Measurements from ENCODE around the gene ABCA1.
"Not testable (repeated sequence)": the region's sequence is repeated elsewhere in the genome, so short reads cannot be mapped to it uniquely, and the experiment has no call there.

Gene ABCA1

GRCh38 chr9:104944356-104944755 lies 16.4 kb upstream of the ABCA1 start:
- Histone ChIP-seq H3F3A (ENCODE audit: insufficient read depth) (no peaks in the 10 kb centered on the region), H3K36me3 (ENCODE audit: low read length) (no peaks in the 10 kb centered on the region), H3K27me3 (ENCODE audit: low read length) (no peaks in the 10 kb centered on the region), H4K20me1 (ENCODE audit: low read depth, low read length) (no peaks in the 10 kb centered on the region), H3K27ac (ENCODE audit: low read depth, low read length) (no peak overlapping the region), H3K9ac (ENCODE audit: low read length) (no peak overlapping the region), H3K9me2 (replicated peaks; ENCODE audit: insufficient read depth, low read length) (no peaks in the 10 kb centered on the region), H2AFZ (ENCODE audit: low read depth, low read length, severe bottlenecking) (no peak overlapping the region), H3K79me2 (ENCODE audit: insufficient read depth, low read length) (no peaks in the 10 kb centered on the region), H3K4me2 (ENCODE audit: low read depth, low read length, poor library complexity, severe bottlenecking) (no peak overlapping the region), H3K9me3 (ENCODE audit: insufficient read depth, low read length) (no peaks in the 10 kb centered on the region), H3K4me3 (ENCODE audit: insufficient read depth, low read length, poor library complexity, severe bottlenecking) (no peak overlapping the region)
- TF ChIP-seq, protein P1, sequence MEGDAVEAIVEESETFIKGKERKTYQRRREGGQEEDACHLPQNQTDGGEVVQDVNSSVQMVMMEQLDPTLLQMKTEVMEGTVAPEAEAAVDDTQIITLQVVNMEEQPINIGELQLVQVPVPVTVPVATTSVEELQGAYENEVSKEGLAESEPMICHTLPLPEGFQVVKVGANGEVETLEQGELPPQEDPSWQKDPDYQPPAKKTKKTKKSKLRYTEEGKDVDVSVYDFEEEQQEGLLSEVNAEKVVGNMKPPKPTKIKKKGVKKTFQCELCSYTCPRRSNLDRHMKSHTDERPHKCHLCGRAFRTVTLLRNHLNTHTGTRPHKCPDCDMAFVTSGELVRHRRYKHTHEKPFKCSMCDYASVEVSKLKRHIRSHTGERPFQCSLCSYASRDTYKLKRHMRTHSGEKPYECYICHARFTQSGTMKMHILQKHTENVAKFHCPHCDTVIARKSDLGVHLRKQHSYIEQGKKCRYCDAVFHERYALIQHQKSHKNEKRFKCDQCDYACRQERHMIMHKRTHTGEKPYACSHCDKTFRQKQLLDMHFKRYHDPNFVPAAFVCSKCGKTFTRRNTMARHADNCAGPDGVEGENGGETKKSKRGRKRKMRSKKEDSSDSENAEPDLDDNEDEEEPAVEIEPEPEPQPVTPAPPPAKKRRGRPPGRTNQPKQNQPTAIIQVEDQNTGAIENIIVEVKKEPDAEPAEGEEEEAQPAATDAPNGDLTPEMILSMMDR (IDR thresholded peaks at IDR 0.05; ENCODE audit: insufficient read depth, low read length, poor library complexity, severe bottlenecking): no peak
- TF ChIP-seq EZH2phosphoT487 (conservative IDR thresholded peaks at IDR 0.05; ENCODE audit: low read length): no peak

DNA sequence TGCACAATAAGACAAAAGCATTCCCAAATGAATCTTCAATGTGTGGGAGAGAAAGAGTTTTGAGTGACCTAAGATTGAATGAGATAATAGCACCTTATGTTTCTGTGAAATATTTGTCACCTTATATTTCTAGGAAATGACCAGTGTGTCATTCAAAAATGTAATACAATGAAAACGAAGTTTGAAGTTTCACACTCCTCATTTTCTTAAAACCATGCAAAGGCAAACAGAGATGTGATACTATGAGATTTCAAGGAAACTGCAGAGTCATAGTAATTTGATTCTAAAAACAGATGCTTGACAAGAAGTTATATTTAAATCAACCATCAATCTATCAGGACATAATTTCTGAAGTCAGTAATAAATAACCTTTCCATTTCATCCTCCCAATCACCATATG lies 13.6 kb upstream of the ABCA1 start:
- H3K27me3 ChIP-seq (ENCODE audit: low read length): no peaks in the 10 kb centered on the region
- TF ChIP-seq, protein P1 (IDR thresholded peaks at IDR 0.05; ENCODE audit: insufficient read depth, low read length, poor library complexity, severe bottlenecking): no peak
- no peak for TF ChIP-seq EZH2phosphoT487 (conservative IDR thresholded peaks at IDR 0.05; ENCODE audit: low read length)
- H3K27ac ChIP-seq (ENCODE audit: low read depth, low read length): no peak overlapping the region
- H3K9ac ChIP-seq (ENCODE audit: low read length): no peak overlapping the region
- H3K36me3 ChIP-seq (ENCODE audit: low read length): no peaks in the 10 kb centered on the region
- H3K9me2 ChIP-seq (replicated peaks; ENCODE audit: insufficient read depth, low read length): no peaks in the 10 kb centered on the region
- H3K79me2 ChIP-seq (ENCODE audit: insufficient read depth, low read length): no peaks in the 10 kb centered on the region
- H2AFZ ChIP-seq (ENCODE audit: low read depth, low read length, severe bottlenecking): no peak overlapping the region
- no peaks in the 10 kb centered on the region for H3K9me3 ChIP-seq (ENCODE audit: insufficient read depth, low read length)
- H3K4me3 ChIP-seq (ENCODE audit: insufficient read depth, low read length, poor library complexity, severe bottlenecking): no peak overlapping the region
- H3F3A ChIP-seq (ENCODE audit: insufficient read depth): no peaks in the 10 kb centered on the region
- H3K4me2 ChIP-seq (ENCODE audit: low read depth, low read length, poor library complexity, severe bottlenecking): no peak overlapping the region
- no peaks in the 10 kb centered on the region for H4K20me1 ChIP-seq (ENCODE audit: low read depth, low read length)

DNA sequence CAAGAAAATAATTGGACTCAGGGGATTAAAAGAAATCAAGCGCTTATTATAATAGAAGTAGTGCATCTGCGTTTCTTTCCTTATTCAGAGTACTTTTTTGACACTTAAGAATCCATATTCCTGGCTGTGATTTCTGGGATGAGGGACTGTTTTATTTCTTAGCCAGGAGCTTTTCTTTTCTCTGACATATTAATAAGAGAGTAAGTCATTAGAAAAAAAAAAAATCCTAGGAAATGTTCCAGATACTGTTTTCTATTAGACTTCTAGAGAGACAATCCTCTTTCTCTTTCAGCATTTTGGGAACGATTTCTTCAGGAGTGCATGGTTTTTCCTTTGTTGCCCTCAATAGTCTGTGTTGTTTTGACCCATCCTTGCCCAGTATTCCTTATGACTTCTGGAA lies 8.3 kb upstream of the ABCA1 start:
- Histone ChIP-seq H4K20me1 (ENCODE audit: low read depth, low read length) (no peaks in the 10 kb centered on the region), H3K79me2 (ENCODE audit: insufficient read depth, low read length) (no peaks in the 10 kb centered on the region), H3K4me3 (ENCODE audit: insufficient read depth, low read length, poor library complexity, severe bottlenecking) (no peak overlapping the region), H2AFZ (ENCODE audit: low read depth, low read length, severe bottlenecking) (no peak overlapping the region), H3F3A (ENCODE audit: insufficient read depth) (no peaks in the 10 kb centered on the region), H3K9me3 (ENCODE audit: insufficient read depth, low read length) (no peaks in the 10 kb centered on the region), H3K27me3 (ENCODE audit: low read length) (no peaks in the 10 kb centered on the region), H3K36me3 (ENCODE audit: low read length) (no peaks in the 10 kb centered on the region), H3K9ac (ENCODE audit: low read length) (no peak overlapping the region), H3K9me2 (replicated peaks; ENCODE audit: insufficient read depth, low read length) (no peaks in the 10 kb centered on the region), H3K27ac (ENCODE audit: low read depth, low read length) (no peak overlapping the region), H3K4me2 (ENCODE audit: low read depth, low read length, poor library complexity, severe bottlenecking) (no peak overlapping the region)
- TF ChIP-seq, protein P1 (IDR thresholded peaks at IDR 0.05; ENCODE audit: insufficient read depth, low read length, poor library complexity, severe bottlenecking): no peak
- no peak for TF ChIP-seq EZH2phosphoT487 (conservative IDR thresholded peaks at IDR 0.05; ENCODE audit: low read length)

DNA sequence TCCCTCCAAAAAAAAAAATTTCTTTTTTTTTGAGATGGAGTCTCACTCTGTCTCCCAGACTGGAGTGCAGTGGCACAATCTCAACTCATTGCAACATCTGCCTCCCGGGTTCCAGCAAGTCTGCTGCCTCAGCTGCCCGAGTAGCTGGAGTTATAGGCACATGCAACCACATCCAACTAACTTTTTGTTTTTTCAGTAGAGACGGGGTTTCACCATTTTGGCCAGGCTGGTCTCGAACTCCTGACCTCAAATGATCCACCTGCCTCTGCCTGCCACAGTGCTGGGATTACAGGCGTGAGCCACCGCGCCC lies 7.5 kb upstream of the ABCA1 start:
- not testable (repeated sequence) for H3K79me2 ChIP-seq (ENCODE audit: insufficient read depth, low read length); H3K4me2 ChIP-seq (ENCODE audit: low read depth, low read length, poor library complexity, severe bottlenecking); H3K9me3 ChIP-seq (ENCODE audit: insufficient read depth, low read length); H3K27me3 ChIP-seq (ENCODE audit: low read length); H3K9ac ChIP-seq (ENCODE audit: low read length); H3K27ac ChIP-seq (ENCODE audit: low read depth, low read length); H3K4me3 ChIP-seq (ENCODE audit: insufficient read depth, low read length, poor library complexity, severe bottlenecking); H2AFZ ChIP-seq (ENCODE audit: low read depth, low read length, severe bottlenecking); H4K20me1 ChIP-seq (ENCODE audit: low read depth, low read length); H3F3A ChIP-seq (ENCODE audit: insufficient read depth); H3K9me2 ChIP-seq (replicated peaks; ENCODE audit: insufficient read depth, low read length); H3K36me3 ChIP-seq (ENCODE audit: low read length)

All from SU-DHL-6 (cell line).